GM12878 (cell line): Measurements from ENCODE around the gene IPMK.

Experiments
- GABPA ChIP-seq: IDR thresholded peaks from 2 replicates; pipeline ENCODE4 v1.6.1; 2014; ENCODE audit warnings: antibody characterized with exemption, low read depth, mild to moderate bottlenecking, inconsistent platforms
- SUZ12 ChIP-seq: fragments of 200-600 bp; sonication (generic); IDR thresholded peaks from one replicate; pipeline ENCODE4 v1.6.1; 2018; ENCODE audit warnings: antibody characterized with exemption, mild to moderate bottlenecking; ENCODE audit not compliant: unreplicated experiment
- TF ChIP-seq, protein P1 (sequence below), 3 experiments: IDR thresholded peaks in 2 of 3; conservative IDR thresholded peaks in 1 of 3; 2 replicates each; pipeline ENCODE4 v1.5.1; 2011; ENCODE audit warnings: low read depth in 3 of 3, low read length in 3 of 3, mild to moderate bottlenecking in 3 of 3, control low read depth in 2 of 3, moderate library complexity in 2 of 3, inconsistent platforms in 1 of 3, mixed read lengths in 1 of 3; ENCODE audit not compliant: control insufficient read depth in 2 of 3, insufficient read depth in 1 of 3; ENCODE audit errors: extremely low read depth in 1 of 3

DNA sequence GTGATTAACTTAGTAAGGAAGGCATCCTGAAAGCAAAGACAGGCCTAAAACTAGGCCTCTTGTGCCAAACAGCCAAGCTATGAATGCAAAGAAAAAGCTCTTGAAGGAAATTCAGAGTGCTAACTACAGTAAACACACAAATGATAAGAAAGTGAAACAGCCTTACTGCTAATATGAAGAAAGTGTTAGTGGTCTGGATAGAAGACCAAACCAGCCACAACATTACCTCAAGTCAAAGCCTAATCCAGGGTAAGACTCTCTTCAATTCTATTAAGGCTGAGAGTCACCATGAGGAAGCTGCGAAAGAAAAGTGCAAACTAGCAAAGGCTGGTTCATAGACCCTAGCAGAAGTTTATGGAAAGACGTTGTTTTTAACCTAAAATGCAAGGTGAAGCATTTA lies 66.0 kb downstream of the IPMK start:
- no peak for TF ChIP-seq SUZ12
- TF ChIP-seq GABPA: no peak
- TF ChIP-seq, protein P1, sequence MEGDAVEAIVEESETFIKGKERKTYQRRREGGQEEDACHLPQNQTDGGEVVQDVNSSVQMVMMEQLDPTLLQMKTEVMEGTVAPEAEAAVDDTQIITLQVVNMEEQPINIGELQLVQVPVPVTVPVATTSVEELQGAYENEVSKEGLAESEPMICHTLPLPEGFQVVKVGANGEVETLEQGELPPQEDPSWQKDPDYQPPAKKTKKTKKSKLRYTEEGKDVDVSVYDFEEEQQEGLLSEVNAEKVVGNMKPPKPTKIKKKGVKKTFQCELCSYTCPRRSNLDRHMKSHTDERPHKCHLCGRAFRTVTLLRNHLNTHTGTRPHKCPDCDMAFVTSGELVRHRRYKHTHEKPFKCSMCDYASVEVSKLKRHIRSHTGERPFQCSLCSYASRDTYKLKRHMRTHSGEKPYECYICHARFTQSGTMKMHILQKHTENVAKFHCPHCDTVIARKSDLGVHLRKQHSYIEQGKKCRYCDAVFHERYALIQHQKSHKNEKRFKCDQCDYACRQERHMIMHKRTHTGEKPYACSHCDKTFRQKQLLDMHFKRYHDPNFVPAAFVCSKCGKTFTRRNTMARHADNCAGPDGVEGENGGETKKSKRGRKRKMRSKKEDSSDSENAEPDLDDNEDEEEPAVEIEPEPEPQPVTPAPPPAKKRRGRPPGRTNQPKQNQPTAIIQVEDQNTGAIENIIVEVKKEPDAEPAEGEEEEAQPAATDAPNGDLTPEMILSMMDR (IDR thresholded peaks at IDR 0.05 in 2 of 3, conservative IDR thresholded peaks at IDR 0.05 in 1 of 3; ENCODE audit: control insufficient read depth in 2 of 3, extremely low read depth in 1 of 3, insufficient read depth in 1 of 3, low read depth in 3 of 3, low read length in 3 of 3): no peak
